IMR-90 (cell line): Measurements from ENCODE around the gene FEV. TPM values are rescaled to one million over a fixed set of nuclear protein-coding genes. Genes with fewer than 3 reads are reported as not detected.

Source experiments
- ATAC-seq: fragments of 200-7000 bp; cut with Tn5 transposase; 2 replicates; pipeline ENCODE4 v1.9.1; 2020; ENCODE audit warnings: low read depth, mild to moderate bottlenecking, moderate library complexity
- BruUV-seq: library from RNA; stranded (reverse); fragments of 400-500 nt; replicated peaks from 2 replicates; lab custom pipeline; 2021; lab: Mats Ljungman, UMichigan
- CTCF ChIA-PET: fragments of 300-600 bp; formaldehyde crosslinking; extraction: SDS; loops from one replicate; lab custom pipeline; 2021; ENCODE audit warnings: antibody characterized with exemption; lab: Yijun Ruan, JAX
- POLR2A ChIA-PET: fragments of 300-600 bp; sonication (Branson Sonifier 250); formaldehyde crosslinking; loops from one replicate; lab custom pipeline; 2022; ENCODE audit warnings: antibody characterized with exemption; ENCODE audit not compliant: unreplicated experiment; lab: Charles Lee
- DNase-seq: peaks from one replicate; pipeline ENCODE4 v3.0.0; 2013
- H2AFZ ChIP-seq: replicated peaks from 2 replicates; pipeline ENCODE3; 2013; ENCODE audit warnings: low read length, mild to moderate bottlenecking; ENCODE audit not compliant: poor library complexity
- H2AK5ac ChIP-seq: 2 replicates; pipeline ENCODE4 v1.6.1; 2013; ENCODE audit warnings: low read depth, low read length, inconsistent platforms
- H2AK9ac ChIP-seq: replicated peaks from 2 replicates; pipeline ENCODE3; 2013; ENCODE audit warnings: mild to moderate bottlenecking, low read depth, low read length, moderate library complexity; ENCODE audit not compliant: poor library complexity
- H2BK120ac ChIP-seq: 2 replicates; pipeline ENCODE4 v1.6.1; 2013; ENCODE audit warnings: low read depth, low read length, inconsistent platforms
- H2BK15ac ChIP-seq: 3 replicates; pipeline ENCODE4 v1.6.1; 2013; ENCODE audit warnings: low read depth, low read length, inconsistent platforms
- H2BK20ac ChIP-seq: 2 replicates; pipeline ENCODE4 v1.6.1; 2013; ENCODE audit warnings: low read depth, mild to moderate bottlenecking, inconsistent platforms, low read length, moderate library complexity
- H2BK5ac ChIP-seq: 2 replicates; pipeline ENCODE4 v1.6.1; 2013; ENCODE audit warnings: mild to moderate bottlenecking, low read depth, low read length, inconsistent platforms; ENCODE audit not compliant: poor library complexity, severe bottlenecking
- H3K14ac ChIP-seq: replicated peaks from 2 replicates; pipeline ENCODE4 v1.6.1; 2013; ENCODE audit warnings: low read depth, low read length, inconsistent platforms
- H3K18ac ChIP-seq: 2 replicates; pipeline ENCODE4 v1.6.1; 2013; ENCODE audit warnings: low read depth, low read length, control low read depth
- H3K23ac ChIP-seq: 2 replicates; pipeline ENCODE4 v1.6.1; 2013; ENCODE audit warnings: low read depth, low read length, inconsistent platforms
- H3K27ac ChIP-seq: 2 replicates; pipeline ENCODE4 v1.5.1; 2013; ENCODE audit warnings: mild to moderate bottlenecking, control low read depth, low read length; ENCODE audit not compliant: insufficient read depth
- H3K27me3 ChIP-seq: 2 replicates; pipeline ENCODE4 v1.6.1; 2013; ENCODE audit warnings: low read length; ENCODE audit not compliant: control insufficient read depth, insufficient read depth
- H3K36me3 ChIP-seq: 2 replicates; pipeline ENCODE4 v1.6.1; 2013; ENCODE audit warnings: low read length, mixed read lengths; ENCODE audit not compliant: control insufficient read depth, insufficient read depth
- H3K4ac ChIP-seq: 2 replicates; pipeline ENCODE4 v1.6.1; 2013; ENCODE audit warnings: low read depth, low read length, inconsistent platforms
- H3K4me1 ChIP-seq: 2 replicates; pipeline ENCODE4 v1.6.1; 2013; ENCODE audit warnings: low read length, mixed read lengths; ENCODE audit not compliant: control insufficient read depth, insufficient read depth
- H3K4me2 ChIP-seq: 2 replicates; pipeline ENCODE4 v1.6.1; 2013; ENCODE audit warnings: low read depth, mild to moderate bottlenecking, control low read depth, low read length, moderate library complexity
- H3K4me3 ChIP-seq: 2 replicates; pipeline ENCODE4 v1.5.1; 2013; ENCODE audit warnings: low read depth, mild to moderate bottlenecking, control low read depth, low read length, moderate library complexity; ENCODE audit not compliant: insufficient read depth
- H3K56ac ChIP-seq: 2 replicates; pipeline ENCODE4 v1.6.1; 2013; ENCODE audit warnings: low read length, inconsistent platforms; ENCODE audit not compliant: insufficient read depth; ENCODE audit errors: extremely low read depth
- H3K79me1 ChIP-seq, 2 experiments: 2 replicates each; pipeline ENCODE4 v1.6.1; 2013; ENCODE audit warnings: low read length in 2 of 2, inconsistent platforms in 1 of 2, low read depth in 1 of 2
- H3K9ac ChIP-seq: 2 replicates; pipeline ENCODE4 v1.6.1; 2013; ENCODE audit warnings: low read depth, low read length, control low read depth
- H3K9me1 ChIP-seq: 2 replicates; pipeline ENCODE4 v1.6.1; 2013; ENCODE audit warnings: low read length, inconsistent platforms; ENCODE audit not compliant: insufficient read depth
- H3K9me3 ChIP-seq: 2 replicates; pipeline ENCODE4 v1.6.1; 2013; ENCODE audit warnings: low read length; ENCODE audit not compliant: control insufficient read depth, insufficient read depth
- H4K20me1 ChIP-seq: 2 replicates; pipeline ENCODE4 v1.6.1; 2013; ENCODE audit warnings: low read length, inconsistent platforms; ENCODE audit not compliant: insufficient read depth
- H4K5ac ChIP-seq: 2 replicates; pipeline ENCODE4 v1.6.1; 2013; ENCODE audit warnings: mild to moderate bottlenecking, low read depth, low read length, control low read depth
- H4K8ac ChIP-seq, 2 experiments: 2 replicates each; pipeline ENCODE4 v1.6.1; 2013; ENCODE audit warnings: low read depth in 2 of 2, low read length in 2 of 2, control low read depth in 1 of 2, inconsistent platforms in 1 of 2
- H4K91ac ChIP-seq: 2 replicates; pipeline ENCODE4 v1.6.1; 2013; ENCODE audit warnings: low read depth, low read length, inconsistent platforms; ENCODE audit not compliant: insufficient read depth
- BHLHE40 ChIP-seq: fragments of 150-350 bp; IDR thresholded peaks from 2 replicates; pipeline ENCODE4 v1.6.1; 2016; ENCODE audit warnings: mild to moderate bottlenecking, low read depth, low read length
- CEBPB ChIP-seq: IDR thresholded peaks from 2 replicates; pipeline ENCODE4 v1.6.1; 2012; ENCODE audit warnings: low read depth, low read length, improper control_type of control experiment
- FOS ChIP-seq: fragments of 150-350 bp; IDR thresholded peaks from 2 replicates; pipeline ENCODE4 v1.6.1; 2016; ENCODE audit warnings: low read depth, low read length
- MAFK ChIP-seq: IDR thresholded peaks from 2 replicates; pipeline ENCODE4 v1.6.1; 2012; ENCODE audit warnings: low read depth, low read length, improper control_type of control experiment
- MXI1 ChIP-seq: IDR thresholded peaks from 2 replicates; pipeline ENCODE4 v1.6.1; 2012; ENCODE audit warnings: low read depth, mild to moderate bottlenecking, low read length, moderate library complexity, borderline replicate concordance
- NFE2L2 ChIP-seq: fragments of 150-350 bp; IDR thresholded peaks from 2 replicates; pipeline ENCODE4 v1.6.1; 2016; ENCODE audit warnings: low read depth, mild to moderate bottlenecking, low read length
- POLR2A ChIP-seq: IDR thresholded peaks from 2 replicates; pipeline ENCODE4 v1.6.1; 2012; ENCODE audit warnings: mild to moderate bottlenecking, low read depth, low read length
- RAD21 ChIP-seq: IDR thresholded peaks from 2 replicates; pipeline ENCODE4 v1.6.1; 2012; ENCODE audit warnings: low read length, improper control_type of control experiment
- RCOR1 ChIP-seq: IDR thresholded peaks from 2 replicates; pipeline ENCODE4 v1.6.1; 2012; ENCODE audit warnings: mild to moderate bottlenecking, low read length, improper control_type of control experiment; ENCODE audit not compliant: insufficient replicate concordance
- RFX5 ChIP-seq: IDR thresholded peaks from 2 replicates; pipeline ENCODE4 v1.8.0; 2012; ENCODE audit warnings: low read depth, mild to moderate bottlenecking, low read length, moderate library complexity
- SMC3 ChIP-seq: fragments of 150-350 bp; IDR thresholded peaks from 2 replicates; pipeline ENCODE4 v1.6.1; 2016; ENCODE audit warnings: low read depth, mild to moderate bottlenecking, antibody characterized with exemption, low read length, moderate library complexity
- WGBS, 2 experiments: methylation state at CpG; one replicate each; pipeline versions ENCODE4 v1.1.5 to v1.1.7; 2013; ENCODE audit warnings: missing lambda C conversion rate in 2 of 2; ENCODE audit not compliant: insufficient read length in 1 of 2; ENCODE audit errors: extremely low coverage in 2 of 2; 5-methylcytosine and 5-hydroxymethylcytosine counted together
- dilution Hi-C: fragments of 300-500 bp; cut with HindIII; formaldehyde crosslinking; loops from one replicate; pipeline ENCODE4 v1.14.3; 2018; ENCODE audit warnings: low sequenced_read_pairs; ENCODE audit not compliant: unreplicated experiment
- in situ Hi-C: fragments of 300-500 bp; cut with MboI; formaldehyde crosslinking; loops from 3 replicates; pipeline ENCODE4 v1.14.3; 2019; ENCODE audit warnings: low sequenced_read_pairs, inconsistent platforms, mixed read lengths
- intact Hi-C: fragments of 100-400 bp; cut with micrococcal nuclease; formaldehyde crosslinking; loops from 2 replicates; pipeline ENCODE4 v1.10.0; 2022
- polyA plus RNA-seq, 3 experiments: library from polyadenylated mRNA; depleted of rRNA; stranded (reverse); fragments of >200 nt; gene quantifications; 2 replicates each; pipeline ENCODE4 v1.2.3, GENCODE V29; 2012; ENCODE audit warnings: low replicate concordance in 1 of 3
- total RNA-seq: library from RNA; depleted of rRNA; stranded (reverse); fragments of >200 nt; gene quantifications from 2 replicates; pipeline ENCODE4 v1.2.3, GENCODE V29; 2012
- TF ChIP-seq, protein P1 (sequence below): conservative IDR thresholded peaks from 2 replicates; pipeline ENCODE4 v1.5.1; 2012; ENCODE audit warnings: mild to moderate bottlenecking, low read depth, low read length, improper control_type of control experiment
- TF ChIP-seq, protein P2 (sequence below): fragments of 150-350 bp; IDR thresholded peaks from 2 replicates; pipeline ENCODE4 v1.6.1; 2016; ENCODE audit warnings: low read depth, mild to moderate bottlenecking, low read length, moderate library complexity, borderline replicate concordance
- TF ChIP-seq, protein P3 (sequence below): fragments of 150-350 bp; IDR thresholded peaks from 2 replicates; pipeline ENCODE4 v1.6.1; 2017; ENCODE audit warnings: mild to moderate bottlenecking, antibody characterized with exemption, low read length, low read depth

Gene FEV
- total and polyA plus RNA-seq, 2 of the 4 experiments (the other 2 are of a cell fraction), result not detected

DNA sequence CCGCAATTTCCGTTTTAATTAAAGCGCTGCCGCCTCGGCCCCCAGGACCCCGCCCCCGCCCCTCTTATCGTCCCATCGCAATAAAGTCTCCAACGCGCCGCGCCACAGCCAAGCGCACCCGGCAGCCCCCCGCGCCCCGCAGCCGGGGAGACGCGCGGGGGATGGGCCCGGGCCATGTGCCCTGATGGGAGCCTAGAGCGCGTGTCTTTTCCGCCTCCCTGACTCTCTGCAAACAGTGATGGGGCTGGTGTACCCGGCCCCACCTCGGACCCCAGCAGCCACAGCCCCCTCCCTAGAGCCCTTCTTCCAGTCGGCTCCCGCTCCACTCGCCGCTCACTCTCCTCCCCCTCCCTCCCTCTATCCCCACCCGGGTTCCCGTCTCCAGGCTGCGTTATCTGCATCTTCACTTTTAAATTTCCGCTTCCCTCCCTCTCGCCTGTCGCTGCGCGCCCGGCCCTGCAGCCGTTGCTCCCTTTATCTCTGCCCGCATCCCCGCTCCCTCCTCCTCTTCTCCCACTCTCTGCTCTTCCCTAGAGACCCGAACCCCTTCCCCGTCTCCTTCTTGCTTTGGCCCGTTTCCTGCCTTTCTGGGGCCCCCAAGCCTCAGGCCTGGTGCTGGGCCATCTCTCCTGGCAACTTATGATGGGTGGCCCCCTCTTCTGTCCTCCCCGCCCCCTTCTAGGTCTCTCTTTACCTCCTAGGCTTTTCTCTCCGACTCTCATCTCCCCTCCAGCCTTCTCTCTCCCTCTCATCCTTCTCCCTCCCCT lies 524 bp upstream of the FEV start:
- no peak overlapping the region for H3K4ac ChIP-seq
- H3K9ac ChIP-seq, result no peak overlapping the region
- no peak overlapping the region for H2BK5ac ChIP-seq
- no peak overlapping the region for H2AK9ac ChIP-seq
- no peak overlapping the region for H3K27ac ChIP-seq
- no peak overlapping the region for H2BK20ac ChIP-seq
- H2BK15ac ChIP-seq, result no peak overlapping the region
- H2BK120ac ChIP-seq, result no peak overlapping the region
- H4K20me1 ChIP-seq, result peaks cover 3% of the 10 kb centered on the region; the same call in 1 of the 2 replicates
- no peak overlapping the region for H2AFZ ChIP-seq
- dilution Hi-C loops (no loop called here), intact Hi-C loops (no loop called here), in situ Hi-C loops (no loop called here)
- no peak overlapping the region for H2AK5ac ChIP-seq
- 4% methylated on average over 10 of the region's 49 CpGs; no CpG with 5 or more reads in 1 of the 2 experiments for WGBS, 2 experiments
- ChIA-PET CTCF (no interaction called here), POLR2A (no interaction called here)
- no peaks in the 10 kb centered on the region; the same call in 1 of the 2 replicates for H3K9me1 ChIP-seq
- no peaks in the 10 kb centered on the region for H3K9me3 ChIP-seq
- no peaks in the 10 kb centered on the region for H3K79me1 ChIP-seq
- no peak overlapping the region for H4K8ac ChIP-seq
- no TSS peak for BruUV-seq
- H3K4me3 ChIP-seq, result no peak overlapping the region
- H4K5ac ChIP-seq, result no peak overlapping the region
- H3K4me1 ChIP-seq, result 0 out of 2 replicates have a peak, but pooled peaks cover 2% of the 10 kb centered on the region
- no peak overlapping the region for H3K14ac ChIP-seq
- no peak overlapping the region for H3K4me2 ChIP-seq
- H3K23ac ChIP-seq, result no peak overlapping the region
- no peak overlapping the region for H4K91ac ChIP-seq
- H3K36me3 ChIP-seq, result no peaks in the 10 kb centered on the region
- no peak overlapping the region for H3K56ac ChIP-seq
- DNase-seq, result no peak
- TF ChIP-seq FOS, result no peak
- no peak for TF ChIP-seq CEBPB
- no peak for TF ChIP-seq BHLHE40
- TF ChIP-seq SMC3, result no peak
- no peak for TF ChIP-seq POLR2A
- TF ChIP-seq, protein P1, sequence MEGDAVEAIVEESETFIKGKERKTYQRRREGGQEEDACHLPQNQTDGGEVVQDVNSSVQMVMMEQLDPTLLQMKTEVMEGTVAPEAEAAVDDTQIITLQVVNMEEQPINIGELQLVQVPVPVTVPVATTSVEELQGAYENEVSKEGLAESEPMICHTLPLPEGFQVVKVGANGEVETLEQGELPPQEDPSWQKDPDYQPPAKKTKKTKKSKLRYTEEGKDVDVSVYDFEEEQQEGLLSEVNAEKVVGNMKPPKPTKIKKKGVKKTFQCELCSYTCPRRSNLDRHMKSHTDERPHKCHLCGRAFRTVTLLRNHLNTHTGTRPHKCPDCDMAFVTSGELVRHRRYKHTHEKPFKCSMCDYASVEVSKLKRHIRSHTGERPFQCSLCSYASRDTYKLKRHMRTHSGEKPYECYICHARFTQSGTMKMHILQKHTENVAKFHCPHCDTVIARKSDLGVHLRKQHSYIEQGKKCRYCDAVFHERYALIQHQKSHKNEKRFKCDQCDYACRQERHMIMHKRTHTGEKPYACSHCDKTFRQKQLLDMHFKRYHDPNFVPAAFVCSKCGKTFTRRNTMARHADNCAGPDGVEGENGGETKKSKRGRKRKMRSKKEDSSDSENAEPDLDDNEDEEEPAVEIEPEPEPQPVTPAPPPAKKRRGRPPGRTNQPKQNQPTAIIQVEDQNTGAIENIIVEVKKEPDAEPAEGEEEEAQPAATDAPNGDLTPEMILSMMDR, result no peak
- no peak for TF ChIP-seq MAFK
- TF ChIP-seq RFX5, result no peak
- TF ChIP-seq RCOR1, result no peak
- no peak for TF ChIP-seq NFE2L2
- TF ChIP-seq, protein P2, sequence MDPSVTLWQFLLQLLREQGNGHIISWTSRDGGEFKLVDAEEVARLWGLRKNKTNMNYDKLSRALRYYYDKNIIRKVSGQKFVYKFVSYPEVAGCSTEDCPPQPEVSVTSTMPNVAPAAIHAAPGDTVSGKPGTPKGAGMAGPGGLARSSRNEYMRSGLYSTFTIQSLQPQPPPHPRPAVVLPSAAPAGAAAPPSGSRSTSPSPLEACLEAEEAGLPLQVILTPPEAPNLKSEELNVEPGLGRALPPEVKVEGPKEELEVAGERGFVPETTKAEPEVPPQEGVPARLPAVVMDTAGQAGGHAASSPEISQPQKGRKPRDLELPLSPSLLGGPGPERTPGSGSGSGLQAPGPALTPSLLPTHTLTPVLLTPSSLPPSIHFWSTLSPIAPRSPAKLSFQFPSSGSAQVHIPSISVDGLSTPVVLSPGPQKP, result no peak
- no peak for TF ChIP-seq MXI1
- TF ChIP-seq, protein P3, sequence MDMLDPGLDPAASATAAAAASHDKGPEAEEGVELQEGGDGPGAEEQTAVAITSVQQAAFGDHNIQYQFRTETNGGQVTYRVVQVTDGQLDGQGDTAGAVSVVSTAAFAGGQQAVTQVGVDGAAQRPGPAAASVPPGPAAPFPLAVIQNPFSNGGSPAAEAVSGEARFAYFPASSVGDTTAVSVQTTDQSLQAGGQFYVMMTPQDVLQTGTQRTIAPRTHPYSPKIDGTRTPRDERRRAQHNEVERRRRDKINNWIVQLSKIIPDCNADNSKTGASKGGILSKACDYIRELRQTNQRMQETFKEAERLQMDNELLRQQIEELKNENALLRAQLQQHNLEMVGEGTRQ, result no peak
- no peak for TF ChIP-seq RAD21
- H3K18ac ChIP-seq, result no peak overlapping the region
- peaks cover 93% of the 10 kb centered on the region for H3K27me3 ChIP-seq
- ATAC-seq, result no peak
